IMR-90 (cell line): ENCODE data around the gene ADGRD1. TPM values are rescaled to one million over a fixed set of nuclear protein-coding genes. Genes with fewer than 3 reads are reported as not detected.

Experiments used
- ATAC-seq: fragments of 200-7000 bp; cut with Tn5 transposase; 2 replicates; pipeline ENCODE4 v1.9.1; 2020; ENCODE audit warnings: low read depth, mild to moderate bottlenecking, moderate library complexity
- BruUV-seq: library from RNA; stranded (reverse); fragments of 400-500 nt; replicated peaks from 2 replicates; lab custom pipeline; 2021; lab: Mats Ljungman, UMichigan
- CTCF ChIA-PET: fragments of 300-600 bp; formaldehyde crosslinking; extraction: SDS; loops from one replicate; lab custom pipeline; 2021; ENCODE audit warnings: antibody characterized with exemption; lab: Yijun Ruan, JAX
- POLR2A ChIA-PET: fragments of 300-600 bp; sonication (Branson Sonifier 250); formaldehyde crosslinking; loops from one replicate; lab custom pipeline; 2022; ENCODE audit warnings: antibody characterized with exemption; ENCODE audit not compliant: unreplicated experiment; lab: Charles Lee
- DNase-seq: peaks from one replicate; pipeline ENCODE4 v3.0.0; 2013
- H2AFZ ChIP-seq: replicated peaks from 2 replicates; pipeline ENCODE3; 2013; ENCODE audit warnings: low read length, mild to moderate bottlenecking; ENCODE audit not compliant: poor library complexity
- H2AK5ac ChIP-seq: 2 replicates; pipeline ENCODE4 v1.6.1; 2013; ENCODE audit warnings: low read depth, low read length, inconsistent platforms
- H2AK9ac ChIP-seq: replicated peaks from 2 replicates; pipeline ENCODE3; 2013; ENCODE audit warnings: mild to moderate bottlenecking, low read depth, low read length, moderate library complexity; ENCODE audit not compliant: poor library complexity
- H2BK120ac ChIP-seq: 2 replicates; pipeline ENCODE4 v1.6.1; 2013; ENCODE audit warnings: low read depth, low read length, inconsistent platforms
- H2BK15ac ChIP-seq: 3 replicates; pipeline ENCODE4 v1.6.1; 2013; ENCODE audit warnings: low read depth, low read length, inconsistent platforms
- H2BK20ac ChIP-seq: 2 replicates; pipeline ENCODE4 v1.6.1; 2013; ENCODE audit warnings: low read depth, mild to moderate bottlenecking, inconsistent platforms, low read length, moderate library complexity
- H2BK5ac ChIP-seq: 2 replicates; pipeline ENCODE4 v1.6.1; 2013; ENCODE audit warnings: mild to moderate bottlenecking, low read depth, low read length, inconsistent platforms; ENCODE audit not compliant: poor library complexity, severe bottlenecking
- H3K14ac ChIP-seq: replicated peaks from 2 replicates; pipeline ENCODE4 v1.6.1; 2013; ENCODE audit warnings: low read depth, low read length, inconsistent platforms
- H3K18ac ChIP-seq: 2 replicates; pipeline ENCODE4 v1.6.1; 2013; ENCODE audit warnings: low read depth, low read length, control low read depth
- H3K23ac ChIP-seq: 2 replicates; pipeline ENCODE4 v1.6.1; 2013; ENCODE audit warnings: low read depth, low read length, inconsistent platforms
- H3K27ac ChIP-seq: 2 replicates; pipeline ENCODE4 v1.5.1; 2013; ENCODE audit warnings: mild to moderate bottlenecking, control low read depth, low read length; ENCODE audit not compliant: insufficient read depth
- H3K27me3 ChIP-seq: 2 replicates; pipeline ENCODE4 v1.6.1; 2013; ENCODE audit warnings: low read length; ENCODE audit not compliant: control insufficient read depth, insufficient read depth
- H3K36me3 ChIP-seq: 2 replicates; pipeline ENCODE4 v1.6.1; 2013; ENCODE audit warnings: low read length, mixed read lengths; ENCODE audit not compliant: control insufficient read depth, insufficient read depth
- H3K4ac ChIP-seq: 2 replicates; pipeline ENCODE4 v1.6.1; 2013; ENCODE audit warnings: low read depth, low read length, inconsistent platforms
- H3K4me1 ChIP-seq: 2 replicates; pipeline ENCODE4 v1.6.1; 2013; ENCODE audit warnings: low read length, mixed read lengths; ENCODE audit not compliant: control insufficient read depth, insufficient read depth
- H3K4me2 ChIP-seq: 2 replicates; pipeline ENCODE4 v1.6.1; 2013; ENCODE audit warnings: low read depth, mild to moderate bottlenecking, control low read depth, low read length, moderate library complexity
- H3K4me3 ChIP-seq: 2 replicates; pipeline ENCODE4 v1.5.1; 2013; ENCODE audit warnings: low read depth, mild to moderate bottlenecking, control low read depth, low read length, moderate library complexity; ENCODE audit not compliant: insufficient read depth
- H3K56ac ChIP-seq: 2 replicates; pipeline ENCODE4 v1.6.1; 2013; ENCODE audit warnings: low read length, inconsistent platforms; ENCODE audit not compliant: insufficient read depth; ENCODE audit errors: extremely low read depth
- H3K79me1 ChIP-seq, 2 experiments: 2 replicates each; pipeline ENCODE4 v1.6.1; 2013; ENCODE audit warnings: low read length in 2 of 2, inconsistent platforms in 1 of 2, low read depth in 1 of 2
- H3K9ac ChIP-seq: 2 replicates; pipeline ENCODE4 v1.6.1; 2013; ENCODE audit warnings: low read depth, low read length, control low read depth
- H3K9me1 ChIP-seq: 2 replicates; pipeline ENCODE4 v1.6.1; 2013; ENCODE audit warnings: low read length, inconsistent platforms; ENCODE audit not compliant: insufficient read depth
- H3K9me3 ChIP-seq: 2 replicates; pipeline ENCODE4 v1.6.1; 2013; ENCODE audit warnings: low read length; ENCODE audit not compliant: control insufficient read depth, insufficient read depth
- H4K20me1 ChIP-seq: 2 replicates; pipeline ENCODE4 v1.6.1; 2013; ENCODE audit warnings: low read length, inconsistent platforms; ENCODE audit not compliant: insufficient read depth
- H4K5ac ChIP-seq: 2 replicates; pipeline ENCODE4 v1.6.1; 2013; ENCODE audit warnings: mild to moderate bottlenecking, low read depth, low read length, control low read depth
- H4K8ac ChIP-seq, 2 experiments: 2 replicates each; pipeline ENCODE4 v1.6.1; 2013; ENCODE audit warnings: low read depth in 2 of 2, low read length in 2 of 2, control low read depth in 1 of 2, inconsistent platforms in 1 of 2
- H4K91ac ChIP-seq: 2 replicates; pipeline ENCODE4 v1.6.1; 2013; ENCODE audit warnings: low read depth, low read length, inconsistent platforms; ENCODE audit not compliant: insufficient read depth
- ELK1 ChIP-seq: fragments of 150-350 bp; IDR thresholded peaks from 2 replicates; pipeline ENCODE4 v1.6.1; 2016; ENCODE audit warnings: low read depth, mild to moderate bottlenecking, low read length, moderate library complexity, borderline replicate concordance
- FOS ChIP-seq: fragments of 150-350 bp; IDR thresholded peaks from 2 replicates; pipeline ENCODE4 v1.6.1; 2016; ENCODE audit warnings: low read depth, low read length
- NFE2L2 ChIP-seq: fragments of 150-350 bp; IDR thresholded peaks from 2 replicates; pipeline ENCODE4 v1.6.1; 2016; ENCODE audit warnings: low read depth, mild to moderate bottlenecking, low read length
- SMC3 ChIP-seq: fragments of 150-350 bp; IDR thresholded peaks from 2 replicates; pipeline ENCODE4 v1.6.1; 2016; ENCODE audit warnings: low read depth, mild to moderate bottlenecking, antibody characterized with exemption, low read length, moderate library complexity
- WGBS, 2 experiments: methylation state at CpG; one replicate each; pipeline versions ENCODE4 v1.1.5 to v1.1.7; 2013; ENCODE audit warnings: missing lambda C conversion rate in 2 of 2; ENCODE audit not compliant: insufficient read length in 1 of 2; ENCODE audit errors: extremely low coverage in 2 of 2; 5-methylcytosine and 5-hydroxymethylcytosine counted together
- dilution Hi-C: fragments of 300-500 bp; cut with HindIII; formaldehyde crosslinking; loops from one replicate; pipeline ENCODE4 v1.14.3; 2018; ENCODE audit warnings: low sequenced_read_pairs; ENCODE audit not compliant: unreplicated experiment
- in situ Hi-C: fragments of 300-500 bp; cut with MboI; formaldehyde crosslinking; loops from 3 replicates; pipeline ENCODE4 v1.14.3; 2019; ENCODE audit warnings: low sequenced_read_pairs, inconsistent platforms, mixed read lengths
- intact Hi-C: fragments of 100-400 bp; cut with micrococcal nuclease; formaldehyde crosslinking; loops from 2 replicates; pipeline ENCODE4 v1.10.0; 2022
- polyA plus RNA-seq, 3 experiments: library from polyadenylated mRNA; depleted of rRNA; stranded (reverse); fragments of >200 nt; gene quantifications; 2 replicates each; pipeline ENCODE4 v1.2.3, GENCODE V29; 2012; ENCODE audit warnings: low replicate concordance in 1 of 3
- total RNA-seq: library from RNA; depleted of rRNA; stranded (reverse); fragments of >200 nt; gene quantifications from 2 replicates; pipeline ENCODE4 v1.2.3, GENCODE V29; 2012

ADGRD1 gene
- total and polyA plus RNA-seq, 2 of the 4 experiments (the other 2 are of a cell fraction) = not detected

GRCh38 chr12:131027876-131028586 is 74.3 kb downstream of the ADGRD1 start:
- H2BK20ac ChIP-seq = no peak overlapping the region
- no peak overlapping the region for H2BK5ac ChIP-seq
- no peak overlapping the region for H2AK5ac ChIP-seq
- no peaks in the 10 kb centered on the region for H3K9me1 ChIP-seq
- WGBS, 2 experiments = 75% methylated on average over 4 of the region's 20 CpGs; no CpG with 5 or more reads in 1 of the 2 experiments
- H3K4me1 ChIP-seq = no peaks in the 10 kb centered on the region
- no peak overlapping the region for H3K9ac ChIP-seq
- no peak overlapping the region for H4K8ac ChIP-seq
- H4K5ac ChIP-seq = no peak overlapping the region
- peaks cover 47% of the 10 kb centered on the region for H3K9me3 ChIP-seq
- no peak overlapping the region for H2BK120ac ChIP-seq
- BruUV-seq = no TSS peak
- CTCF ChIA-PET = no interaction called here
- in situ Hi-C loops = no loop called here
- POLR2A ChIA-PET = no interaction called here
- H3K56ac ChIP-seq = no peak overlapping the region
- no peak overlapping the region for H3K4me3 ChIP-seq
- H2BK15ac ChIP-seq = no peak overlapping the region
- TF ChIP-seq ELK1 (no peak), SMC3 (no peak), FOS (no peak), NFE2L2 (no peak)
- H3K79me1 ChIP-seq = no peaks in the 10 kb centered on the region
- H3K27me3 ChIP-seq = no peaks in the 10 kb centered on the region
- no peak overlapping the region for H3K23ac ChIP-seq
- DNase-seq = no peak
- H4K20me1 ChIP-seq = no peaks in the 10 kb centered on the region
- intact Hi-C loops = no loop called here
- H3K27ac ChIP-seq = no peak overlapping the region
- no peak overlapping the region for H2AFZ ChIP-seq
- dilution Hi-C loops = no loop called here
- H3K4ac ChIP-seq = no peak overlapping the region
- no peak overlapping the region for H2AK9ac ChIP-seq
- no peak overlapping the region for H4K91ac ChIP-seq
- H3K18ac ChIP-seq = no peak overlapping the region
- H3K14ac ChIP-seq = no peak overlapping the region
- no peaks in the 10 kb centered on the region for H3K36me3 ChIP-seq
- H3K4me2 ChIP-seq = no peak overlapping the region
- no peak for ATAC-seq
